Limb (tissue), 2 donors: ENCODE results near the gene KCNC3.

ENCODE experiments used
- DNase-seq, 2 donors: peaks; one replicate each; pipeline ENCODE4 v3.0.0-alpha.2; 2016; ENCODE audit errors: extremely low spot score in 2 of 2

KCNC3 gene

GRCh38 chr19:50327461-50328223 lies 1.5 kb downstream of the KCNC3 start:
- no peak for DNase-seq

DNA sequence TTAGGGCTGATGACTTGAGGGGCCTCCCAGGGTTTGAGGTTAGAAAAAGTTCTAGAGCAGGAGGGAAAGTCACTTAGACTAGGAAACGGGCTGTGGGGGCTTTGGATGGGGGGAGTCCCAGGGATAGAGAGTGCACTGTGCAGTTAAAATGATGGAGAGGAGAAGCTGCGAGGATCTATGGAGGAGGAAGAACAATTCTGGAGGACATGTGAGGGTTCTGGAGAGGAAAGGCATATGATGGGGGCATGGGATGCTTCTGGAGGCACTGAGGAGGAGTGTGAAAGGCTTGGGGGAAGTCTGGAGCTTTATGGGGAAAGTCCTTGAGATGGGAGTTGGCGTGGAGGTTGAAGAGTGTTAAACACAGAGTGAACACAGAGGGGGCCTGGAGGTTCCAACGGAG lies 2.2 kb downstream of the KCNC3 start:
- no peak for DNase-seq

DNA sequence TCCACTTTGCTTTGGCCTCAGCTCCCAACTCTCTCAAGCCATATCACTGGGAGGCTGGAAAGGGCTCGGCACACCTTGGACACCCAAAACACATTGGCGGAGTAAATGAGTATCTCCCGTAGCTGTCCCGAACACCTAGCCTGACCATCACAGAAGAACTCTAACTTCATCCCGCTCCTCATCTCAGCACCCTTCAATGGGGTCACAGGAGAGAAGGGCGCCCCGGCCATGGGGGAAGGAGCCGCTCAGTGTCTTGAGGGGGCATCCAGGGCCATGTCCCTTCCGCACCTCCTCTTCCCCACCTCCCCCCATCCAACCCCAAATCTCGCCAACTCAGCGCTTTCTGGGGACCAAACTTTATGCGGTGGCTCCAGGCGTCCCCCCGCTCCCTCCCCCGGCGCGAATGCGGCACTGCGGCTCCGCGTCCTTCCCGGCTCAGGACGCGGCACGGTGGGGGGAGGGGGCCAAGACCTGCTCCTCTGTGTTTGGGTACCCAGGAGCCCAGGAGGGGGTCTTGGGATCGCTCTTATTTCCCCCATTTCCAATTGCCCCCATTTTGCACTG lies 3.0 kb downstream of the KCNC3 start:
- DNase-seq, result no peak

GRCh38 chr19:50325310-50326100 lies 3.7 kb downstream of the KCNC3 start:
- peak; percentile 71 to 90 for DNase-seq

- DNase-seq, result no peak
These were observed 4.8 kb downstream of the KCNC3 start for GRCh38 chr19:50324331-50324730.

DNA sequence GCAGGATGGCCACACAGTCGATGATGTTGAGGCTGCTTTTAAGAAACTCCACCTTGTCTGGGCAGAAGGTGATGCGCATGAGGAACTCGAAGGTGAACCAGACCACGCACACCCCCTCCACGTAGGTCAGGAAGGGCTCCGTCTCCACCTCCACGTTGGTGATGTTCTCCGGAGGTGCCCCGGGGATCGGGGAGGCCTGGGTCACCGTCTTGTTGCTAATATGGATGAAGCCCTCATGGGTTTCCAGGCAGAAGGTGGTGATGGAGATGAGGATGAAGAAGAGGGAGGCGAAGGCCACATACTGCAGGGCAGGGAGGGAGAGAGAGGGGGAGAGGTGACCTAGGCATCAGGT lies 5.4 kb downstream of the KCNC3 start:
- no peak for DNase-seq

- no peak for DNase-seq
These were observed 6.0 kb downstream of the KCNC3 start for GRCh38 chr19:50322931-50323781.

- DNase-seq, result no peak
These were observed 6.9 kb downstream of the KCNC3 start for GRCh38 chr19:50322234-50322633.

DNA sequence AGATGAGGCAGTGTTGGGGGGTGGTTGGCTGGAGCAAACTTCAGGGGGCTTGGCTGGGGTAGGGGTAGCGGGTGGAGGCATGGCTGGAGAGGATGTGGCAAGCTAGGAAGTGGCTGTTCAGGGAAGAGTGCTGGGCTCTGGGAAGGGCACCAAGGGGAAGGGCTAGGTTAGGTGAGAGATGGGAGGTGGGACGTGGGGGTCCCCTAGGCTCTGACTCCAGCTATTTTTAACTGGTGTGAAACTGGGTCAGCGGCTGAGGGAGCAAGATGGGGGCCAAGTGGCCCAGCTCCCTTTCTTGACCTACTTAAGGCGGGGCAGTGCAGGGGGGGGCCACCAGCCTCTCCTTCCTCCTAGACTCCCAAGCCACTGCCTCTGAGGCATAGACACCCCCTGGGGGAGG lies 7.3 kb downstream of the KCNC3 start:
- DNase-seq, result no peak

DNA sequence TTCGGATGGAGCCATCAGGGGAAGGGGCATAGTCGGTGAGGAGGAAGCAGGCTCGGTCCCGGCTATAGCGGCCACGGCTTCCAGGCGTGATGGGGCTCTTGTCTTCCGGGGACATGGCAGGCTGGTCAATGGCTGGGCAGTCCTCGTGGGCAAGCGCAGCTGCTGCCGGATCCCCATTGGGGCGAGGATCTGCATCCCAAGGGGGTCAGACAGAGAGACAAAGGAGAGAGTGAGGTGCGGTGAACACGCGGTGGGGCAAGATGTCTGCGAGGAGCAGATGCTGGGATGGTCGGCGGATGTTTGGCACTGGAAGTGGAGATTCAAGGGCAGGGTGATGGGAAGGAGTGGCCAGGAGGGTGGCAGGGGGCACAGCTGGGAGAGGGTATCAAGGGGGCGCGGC lies 8.6 kb downstream of the KCNC3 start:
- no peak for DNase-seq

DNA sequence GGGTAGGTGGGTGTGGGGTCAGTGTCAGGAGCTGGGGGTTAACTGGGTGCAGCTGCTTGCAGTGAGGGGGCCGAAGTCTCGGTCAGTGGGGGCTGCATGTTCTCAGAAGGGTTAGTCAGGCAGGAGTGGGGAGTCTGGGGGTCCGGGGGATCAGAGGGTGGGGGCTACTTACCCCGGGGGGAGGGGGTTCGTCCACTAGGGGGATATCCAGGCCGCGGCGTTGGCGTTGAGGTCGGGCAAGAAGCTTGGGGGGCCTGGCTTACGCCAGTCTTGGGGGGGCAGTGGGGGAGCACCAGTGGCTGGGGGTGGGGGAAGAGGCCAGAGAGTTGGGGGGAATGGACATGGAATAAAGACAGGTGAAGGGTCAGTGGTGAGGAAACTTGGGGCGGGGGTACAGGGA lies 9.1 kb downstream of the KCNC3 start:
- DNase-seq, result no peak

DNA sequence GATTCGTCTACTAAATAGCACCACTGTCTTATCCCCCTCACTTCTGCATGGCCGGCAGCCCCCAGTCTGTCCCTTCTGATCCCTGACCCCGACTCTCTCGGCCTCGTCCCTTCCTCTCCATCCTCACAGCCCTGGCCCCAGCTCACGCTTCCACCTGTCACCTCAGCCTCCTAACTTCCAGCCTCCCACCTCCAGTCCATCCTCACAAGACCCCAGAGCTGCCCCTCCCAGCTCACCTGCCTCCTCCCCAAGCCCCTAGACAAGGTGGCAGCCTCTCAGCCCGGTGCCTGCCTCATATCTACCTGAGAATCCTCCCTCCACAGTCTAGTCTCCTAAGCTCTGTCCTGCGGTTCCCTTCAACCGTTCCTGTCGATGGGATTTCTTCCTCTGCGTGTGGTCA lies 10.0 kb downstream of the KCNC3 start:
- no peak for DNase-seq

GRCh38 chr19:50318438-50318837 lies 10.7 kb downstream of the KCNC3 start:
- no peak for DNase-seq

- no peak for DNase-seq
These were observed 12.1 kb downstream of the KCNC3 start for GRCh38 chr19:50317115-50317514.

GRCh38 chr19:50315773-50316448 lies 13.3 kb downstream of the KCNC3 start:
- DNase-seq, result peak in 1 of 2 donors; percentile 70

DNA sequence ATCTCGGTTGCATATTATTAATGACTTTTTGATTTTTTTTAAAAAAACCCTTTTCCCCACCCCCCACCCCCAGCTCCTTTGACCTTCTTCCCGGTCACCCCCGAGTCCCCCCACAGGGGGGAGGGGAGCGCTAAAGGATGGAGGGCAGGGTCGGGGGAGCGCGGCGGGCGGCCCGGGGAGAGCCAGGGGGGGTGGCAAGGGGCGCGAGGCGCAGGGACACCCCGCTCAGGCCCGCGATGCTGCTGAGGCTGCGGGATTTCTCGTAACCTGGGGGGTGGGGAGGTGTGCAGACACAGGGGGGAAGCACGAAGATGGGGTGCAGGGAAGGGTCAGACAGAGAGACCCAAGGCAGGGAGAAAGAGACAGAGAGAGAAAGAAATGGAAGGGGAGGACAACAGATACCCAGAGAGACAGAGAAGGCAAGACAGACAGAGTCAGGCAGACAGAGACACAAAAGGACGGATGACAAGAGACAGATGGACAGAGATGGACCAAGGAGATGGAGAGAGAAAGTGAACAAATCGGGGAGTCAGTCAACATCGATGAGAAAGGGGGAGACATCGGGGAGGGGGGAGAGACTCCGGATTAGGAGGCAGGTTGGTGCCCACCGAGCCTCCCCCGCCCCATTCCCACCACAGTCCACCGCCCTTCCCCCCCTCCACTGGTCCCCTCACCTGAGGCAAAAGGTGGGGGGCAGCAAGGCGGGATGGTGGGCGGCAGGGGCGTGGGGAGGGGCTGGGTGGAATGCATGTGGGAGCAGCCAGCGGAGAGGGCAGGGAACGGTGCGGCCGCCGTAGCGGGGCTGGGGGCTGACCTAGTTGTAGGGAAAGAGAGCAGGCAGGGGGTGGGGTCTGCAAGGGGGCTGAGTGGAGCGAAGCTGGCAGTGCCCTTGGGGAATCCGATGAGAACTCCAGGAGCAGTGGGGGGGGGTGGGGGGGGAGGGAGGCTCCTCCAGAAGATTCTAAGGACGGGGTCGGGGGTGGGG lies 14.2 kb downstream of the KCNC3 start:
- DNase-seq, result peak in 1 of 2 donors; percentile 46

DNA sequence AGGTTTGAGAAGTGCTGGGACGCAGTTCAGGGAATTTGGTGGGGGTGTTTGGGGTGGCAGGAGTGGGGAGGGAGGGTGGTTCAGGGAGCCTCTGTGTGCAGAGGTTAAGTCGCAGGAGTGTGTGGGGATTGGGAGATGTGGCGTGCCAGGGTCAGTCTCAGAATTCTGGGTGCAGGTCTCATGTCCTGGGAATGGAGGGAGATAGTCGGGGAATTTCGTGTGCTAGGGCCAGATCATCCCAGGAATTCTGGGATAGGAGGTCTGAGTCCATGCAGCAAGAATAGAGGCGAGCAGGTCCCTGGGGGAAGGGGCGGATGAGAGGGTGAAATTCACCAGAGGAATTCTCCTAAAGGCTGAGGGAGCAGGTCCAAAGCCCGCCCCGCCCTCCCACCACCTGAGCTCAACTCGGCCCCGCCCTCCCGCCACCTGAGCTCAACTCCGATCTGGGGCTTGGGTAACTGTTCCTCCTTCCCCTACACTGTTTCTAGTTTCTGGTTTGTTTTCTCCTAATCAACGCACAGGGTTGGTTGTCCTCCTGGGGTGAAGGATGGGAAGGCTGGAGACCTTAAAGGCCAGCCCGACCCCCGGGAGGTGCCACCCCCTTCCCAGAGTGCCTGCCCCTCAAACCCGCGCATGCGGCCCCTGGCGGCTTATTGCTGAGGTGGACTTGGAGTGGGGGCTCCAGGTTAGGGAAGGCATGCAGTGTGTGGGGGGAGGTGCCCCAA lies 15.2 kb downstream of the KCNC3 start:
- no peak for DNase-seq

DNA sequence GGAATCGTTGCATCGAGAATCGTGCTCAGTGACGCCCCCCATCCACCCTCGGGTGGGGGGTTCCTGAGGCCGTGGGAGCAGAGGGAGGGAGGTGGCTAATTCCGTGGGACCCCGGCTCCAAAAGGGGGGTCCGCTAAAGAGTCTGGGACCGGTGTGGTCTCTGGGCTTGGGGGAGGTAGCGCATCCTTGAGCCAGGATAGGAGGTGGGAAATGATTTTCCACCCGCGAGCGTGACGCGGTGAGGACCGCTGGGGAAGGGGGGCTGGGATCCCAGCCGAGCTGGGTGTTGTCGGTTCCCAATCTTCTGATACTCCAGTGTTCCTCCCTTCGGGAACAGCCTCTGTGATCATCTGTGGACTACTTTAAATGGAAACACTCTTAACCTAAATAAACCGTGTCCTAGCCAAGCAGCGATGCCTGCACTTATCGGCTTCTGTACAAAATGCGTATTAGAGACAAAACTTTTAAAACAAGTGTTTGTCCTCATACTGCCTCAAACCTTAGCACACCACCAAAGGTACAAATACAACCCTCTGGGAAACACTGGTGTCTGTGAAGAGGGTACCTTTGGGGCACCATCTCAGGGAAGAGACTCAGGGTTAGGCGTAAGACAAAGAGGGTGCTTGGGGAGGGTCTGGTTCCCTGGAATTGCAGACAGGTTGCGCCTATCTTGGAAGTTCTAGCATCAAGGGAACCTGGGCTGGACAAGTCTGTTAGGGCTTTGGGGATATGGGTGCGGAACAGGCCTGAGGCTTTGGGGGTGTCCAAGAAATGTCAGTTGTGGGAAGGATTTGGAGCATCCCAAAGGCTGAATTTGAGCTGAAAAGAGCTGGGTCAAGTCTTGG lies 16.0 kb downstream of the KCNC3 start:
- DNase-seq, result no peak
